HepG2 (cell line): ENCODE measurements around the gene ZCCHC7. TPM values are rescaled to one million over a fixed set of nuclear protein-coding genes. Genes with fewer than 3 reads are reported as not detected.

Experiments
- ATAC-seq: fragments of 200-7000 bp; cut with Tn5 transposase; 3 replicates; pipeline ENCODE4 v1.9.1; 2020; ENCODE audit warnings: mild to moderate bottlenecking, moderate library complexity
- BruUV-seq: library from RNA; stranded (reverse); fragments of 400-500 nt; replicated peaks from 2 replicates; lab custom pipeline; 2021; lab: Mats Ljungman, UMichigan
- CTCF ChIA-PET: fragments of 300-600 bp; formaldehyde crosslinking; extraction: SDS; loops from one replicate; lab custom pipeline; 2021; ENCODE audit warnings: low total read pairs, inconsistent platforms, low intra/inter-chr PET ratio; lab: Yijun Ruan, JAX
- POLR2A ChIA-PET: fragments of 350-600 bp; sonication (Branson Sonifier 250); formaldehyde crosslinking; loops from one replicate; lab custom pipeline; 2020; ENCODE audit warnings: antibody characterized with exemption, inconsistent platforms; lab: Yijun Ruan, JAX
- DNase-seq: peaks from one replicate; pipeline ENCODE4 v3.0.0-alpha.2; 2015; ENCODE audit warnings: low spot score
- FAIRE-seq: peaks from 3 replicates; lab custom pipeline; 2011; peaks lifted over from hg19 to GRCh38; lab: Jason Lieb, UNC
- H2AFZ ChIP-seq: one replicate; pipeline ENCODE4 v1.6.1; 2011; ENCODE audit warnings: low read length, inconsistent platforms
- H3K27ac ChIP-seq: fragments of 300-600 bp; 3 replicates; pipeline ENCODE4 v1.8.0; 2011; ENCODE audit warnings: mixed run types, mild to moderate bottlenecking, mixed read lengths, low read length, inconsistent platforms; ENCODE audit not compliant: insufficient read depth; ENCODE audit errors: extremely low read length
- H3K27me3 ChIP-seq, 2 experiments: fragments of 200-600 bp in 1 of 2; 2 replicates in 1 of 2; 3 replicates in 1 of 2; pipeline versions ENCODE4 v1.6.0 to v1.8.0; 2011; ENCODE audit warnings: low read length in 2 of 2, mild to moderate bottlenecking in 2 of 2, moderate library complexity in 2 of 2, inconsistent platforms in 1 of 2; ENCODE audit not compliant: insufficient read depth in 2 of 2, control insufficient read depth in 1 of 2
- H3K36me3 ChIP-seq, 2 experiments: fragments of 200-600 bp in 1 of 2; replicated peaks in 1 of 2; 2 replicates in 1 of 2; 3 replicates in 1 of 2; pipeline versions ENCODE4 v1.5.1 to v1.8.0; 2011; ENCODE audit warnings: low read length in 2 of 2, inconsistent platforms in 1 of 2; ENCODE audit not compliant: insufficient read depth in 2 of 2, control insufficient read depth in 1 of 2
- H3K4me1 ChIP-seq: 2 replicates; pipeline ENCODE4 v1.5.1; 2012; ENCODE audit warnings: low read length, inconsistent platforms; ENCODE audit not compliant: insufficient read depth
- H3K4me2 ChIP-seq: 2 replicates; pipeline ENCODE4 v1.6.0; 2011; ENCODE audit warnings: low read depth, low read length, inconsistent platforms
- H3K4me3 ChIP-seq, 3 experiments: fragments of 200-600 bp in 1 of 3; sonication (generic), shearing (Covaris generic) in 1 of 3; replicated peaks in 1 of 3; 2 replicates each; pipeline ENCODE4 v1.5.1; 2011 to 2016; ENCODE audit warnings: low read length in 3 of 3, inconsistent platforms in 2 of 3, low read depth in 2 of 3, mild to moderate bottlenecking in 2 of 3, control low read depth in 1 of 3, mixed read lengths in 1 of 3; ENCODE audit not compliant: insufficient read depth in 1 of 3
- H3K79me2 ChIP-seq: one replicate; pipeline ENCODE4 v1.6.1; 2011; ENCODE audit warnings: low read length, inconsistent platforms; ENCODE audit not compliant: insufficient read depth
- H3K9ac ChIP-seq: 2 replicates; pipeline ENCODE4 v1.6.0; 2011; ENCODE audit warnings: mild to moderate bottlenecking, low read depth, low read length, inconsistent platforms; ENCODE audit not compliant: insufficient read depth
- H3K9me3 ChIP-seq: 2 replicates; pipeline ENCODE4 v1.5.1; 2012; ENCODE audit warnings: mild to moderate bottlenecking, low read length
- H4K20me1 ChIP-seq: 2 replicates; pipeline ENCODE4 v1.6.0; 2011; ENCODE audit warnings: inconsistent platforms, mild to moderate bottlenecking, low read length, moderate library complexity; ENCODE audit not compliant: insufficient read depth
- AKNA ChIP-seq: sonication (generic); formaldehyde crosslinking; IDR thresholded peaks from 2 replicates; pipeline ENCODE4 v1.4.0; 2020; ENCODE audit warnings: missing genetic modification reagents, borderline replicate concordance
- BRD4 ChIP-seq: sonication (generic); formaldehyde crosslinking; IDR thresholded peaks from 2 replicates; pipeline ENCODE4 v1.4.0; 2020; ENCODE audit warnings: missing genetic modification reagents
- CEBPB ChIP-seq: IDR thresholded peaks from 2 replicates; pipeline ENCODE4 v1.6.1; 2011; ENCODE audit warnings: low read depth, low read length, improper control_type of control experiment, borderline replicate concordance
- KDM1A ChIP-seq: IDR thresholded peaks from 2 replicates; pipeline ENCODE4 v1.6.1; 2016; ENCODE audit warnings: missing compliant biosample characterization
- POLR2AphosphoS2 ChIP-seq: IDR thresholded peaks from 2 replicates; pipeline ENCODE4 v1.6.1; 2011; ENCODE audit warnings: low read depth, low read length, improper control_type of control experiment
- SP2 ChIP-seq: sonication (generic); formaldehyde crosslinking; IDR thresholded peaks from 2 replicates; pipeline ENCODE4 v1.5.1; 2020; ENCODE audit warnings: mild to moderate bottlenecking, missing genetic modification reagents
- USF2 ChIP-seq, 2 experiments: sonication (generic) in 1 of 2; formaldehyde crosslinking in 1 of 2; IDR thresholded peaks; 2 replicates each; pipeline versions ENCODE4 v1.5.1 to v1.6.1; 2011 to 2020; ENCODE audit warnings: borderline replicate concordance in 1 of 2, low read depth in 1 of 2, low read length in 1 of 2, mild to moderate bottlenecking in 1 of 2, missing genetic modification reagents in 1 of 2, moderate library complexity in 1 of 2
- ZNF12 ChIP-seq: sonication (generic); formaldehyde crosslinking; IDR thresholded peaks from 2 replicates; pipeline ENCODE4 v1.5.0; 2020; ENCODE audit warnings: missing genetic modification reagents
- ZSCAN12 ChIP-seq: sonication (generic); formaldehyde crosslinking; IDR thresholded peaks from 2 replicates; pipeline ENCODE4 v1.9.0; 2021; ENCODE audit warnings: mild to moderate bottlenecking, missing genetic modification reagents
- WGBS: methylation state at CpG from one replicate; pipeline ENCODE4 v1.1.6; 2017; ENCODE audit warnings: low lambda C conversion rate; 5-methylcytosine and 5-hydroxymethylcytosine counted together
- in situ Hi-C: cut with HindIII; loops from 2 replicates; pipeline ENCODE4 v1.10.0; 2017; ENCODE audit warnings: low pct_unique_long_range_greater_than_20kb; ENCODE audit not compliant: extremely low pct_ligation_motif_present
- intact Hi-C: fragments of 100-400 bp; cut with micrococcal nuclease; formaldehyde crosslinking; loops from one replicate; pipeline ENCODE4 v1.10.0; 2022; ENCODE audit not compliant: unreplicated experiment
- polyA plus RNA-seq, 8 experiments: library from polyadenylated mRNA; depleted of rRNA in 3 of 8; stranded (reverse) in 7 of 8; unstranded in 1 of 8; fragments of >200 nt; fragmentation: Illumina TruSeq in 4 of 8; extraction: Trizol in 4 of 8; gene quantifications; 2 replicates each; pipeline versions ENCODE4 v1.2.1 to v1.2.3, GENCODE V29; 2011 to 2016; ENCODE audit warnings: low read depth in 4 of 8, missing spikeins in 1 of 8, mixed read lengths in 1 of 8; ENCODE audit not compliant: insufficient read depth in 1 of 8
- total RNA-seq, 5 experiments: library from RNA; depleted of rRNA; stranded (reverse); fragments of >200 nt; fragmentation: Illumina TruSeq; extraction: Trizol; gene quantifications; 2 replicates each; pipeline ENCODE4 v1.2.3, GENCODE V29; 2016; ENCODE audit warnings: low read depth in 1 of 5

The ZCCHC7 gene
- total and polyA plus RNA-seq, 2 of the 13 experiments (the other 11 are each of a cell fraction or from before 2014, with no cell fraction given), result 13.6 to 19.3 TPM

- no peak for FAIRE-seq
- POLR2A ChIA-PET, result no interaction called here
- H3K4me3 ChIP-seq, result no peak overlapping the region
- no peak for DNase-seq
- 95% methylated on average over 4 of the region's 4 CpGs for WGBS
- no peak overlapping the region for H3K9ac ChIP-seq
- no peaks in the 10 kb centered on the region for H3K79me2 ChIP-seq
- ATAC-seq, result no peak
- peaks cover 0 to 1% of the 10 kb centered on the region in 2 experiments; a peak in 2 of 5 replicates for H3K36me3 ChIP-seq
- no peak overlapping the region for H2AFZ ChIP-seq
- in situ Hi-C loops (no loop called here), intact Hi-C loops (no loop called here)
- TF ChIP-seq ZNF12 (CRISPR knock-in tag) (peak; percentile 93), ZSCAN12 (CRISPR knock-in tag) (no peak), CEBPB (peak; percentile 25; the same call in 1 of the 2 replicates)
- H4K20me1 ChIP-seq, result no peaks in the 10 kb centered on the region
- BruUV-seq, result no TSS peak
- no peak overlapping the region for H3K4me2 ChIP-seq
- CTCF ChIA-PET, result no interaction called here
- H3K27me3 ChIP-seq, result no peaks in the 10 kb centered on the region
- no peak overlapping the region for H3K27ac ChIP-seq
- no peaks in the 10 kb centered on the region for H3K4me1 ChIP-seq
- no peaks in the 10 kb centered on the region for H3K9me3 ChIP-seq
Observed at GRCh38 chr9:37184905-37185867, 64.8 kb downstream of the ZCCHC7 start.

GRCh38 chr9:37187292-37187691 lies 66.9 kb downstream of the ZCCHC7 start:
- no peaks in the 10 kb centered on the region for H3K4me1 ChIP-seq
- CTCF ChIA-PET, result no interaction called here
- no peaks in the 10 kb centered on the region for H3K9me3 ChIP-seq
- intact Hi-C loops, result no loop called here
- BruUV-seq, result no TSS peak
- H2AFZ ChIP-seq, result no peak overlapping the region
- no peak overlapping the region for H3K4me2 ChIP-seq
- in situ Hi-C loops, result no loop called here
- ATAC-seq, result no peak
- POLR2A ChIA-PET, result no interaction called here
- H3K27ac ChIP-seq, result no peak overlapping the region
- H3K36me3 ChIP-seq, result peaks cover 1 to 3% of the 10 kb centered on the region in 2 experiments; a peak in 2 of 5 replicates
- no peak overlapping the region for H3K9ac ChIP-seq
- no peaks in the 10 kb centered on the region for H3K79me2 ChIP-seq
- no peaks in the 10 kb centered on the region for H4K20me1 ChIP-seq
- FAIRE-seq, result no peak
- WGBS, result 98% methylated on average over 6 of the region's 6 CpGs
- H3K4me3 ChIP-seq, result no peak overlapping the region
- H3K27me3 ChIP-seq, result no peaks in the 10 kb centered on the region
- DNase-seq, result no peak
- TF ChIP-seq POLR2AphosphoS2 (no peak), BRD4 (CRISPR knock-in tag) (no peak), AKNA (CRISPR knock-in tag) (no peak), KDM1A (CRISPR knock-in tag) (no peak), SP2 (CRISPR knock-in tag) (no peak), USF2 (IDR thresholded peaks at IDR 0.05; ENCODE audit: low read depth, low read length) (no peak), USF2 (CRISPR knock-in tag; IDR thresholded peaks at IDR 0.05; ENCODE audit: borderline replicate concordance) (no peak)
